Stimulated activated CD4-positive, alpha-beta T cell treated with anti-CD3 and anti-CD28 coated beads, Interleukin-2, amount 100 ng/mL, for 4 hours (primary cell): ENCODE results near the gene FRMPD3.

Experiments
- DNase-seq: peaks from one replicate; pipeline ENCODE4 v3.0.0-alpha.2; 2020; ENCODE audit warnings: low read depth

Gene FRMPD3

GRCh38 chrX:107480272-107480671 lies 30.8 kb downstream of the FRMPD3 start:
- DNase-seq = no peak

GRCh38 chrX:107482046-107482445 lies 32.6 kb downstream of the FRMPD3 start:
- DNase-seq = no peak

- no peak for DNase-seq
Measured at GRCh38 chrX:107484002-107484726, 34.7 kb downstream of the FRMPD3 start.

DNA sequence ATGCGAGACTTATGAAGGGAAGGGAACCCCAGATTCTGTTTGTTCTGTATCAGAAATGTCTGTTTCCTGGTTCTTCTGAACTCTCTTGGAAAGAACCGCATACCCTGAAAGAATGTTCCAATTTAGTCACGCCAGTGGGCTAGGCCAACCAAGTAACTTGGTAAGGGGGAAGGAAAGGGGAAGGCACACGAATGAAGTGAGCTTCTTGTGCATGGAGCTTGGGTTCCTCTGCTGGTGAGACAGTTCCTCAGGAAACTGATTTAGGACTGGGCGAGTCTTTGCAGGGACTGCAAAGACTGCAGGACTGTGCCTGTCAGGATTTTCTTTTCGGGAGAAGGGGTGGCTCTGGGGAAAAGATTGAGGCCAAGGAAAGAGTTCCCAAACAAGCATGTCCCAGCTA lies 35.6 kb downstream of the FRMPD3 start:
- no peak for DNase-seq

GRCh38 chrX:107493141-107493540 lies 43.7 kb downstream of the FRMPD3 start:
- DNase-seq = no peak

- DNase-seq = no peak
Measured at GRCh38 chrX:107496786-107497185, 47.3 kb downstream of the FRMPD3 start.
